ENCODE results near the gene OR6C1. TPM values are rescaled to one million over a fixed set of nuclear protein-coding genes. Genes with fewer than 3 reads are reported as not detected.
"Not testable (repeated sequence)": the region's sequence is repeated elsewhere in the genome, so short reads cannot be mapped to it uniquely, and the experiment has no call there.

OR6C1 gene
- total RNA-seq, 1 donor, result not detected

GRCh38 chr12:55336002-55336401 lies 21.9 kb downstream of the OR6C1 start:
- no peak overlapping the region for H3K4me3 ChIP-seq (ENCODE audit: low read depth, low read length)
- no peak for DNase-seq (ENCODE audit: low read depth)
- TF ChIP-seq, protein P1, sequence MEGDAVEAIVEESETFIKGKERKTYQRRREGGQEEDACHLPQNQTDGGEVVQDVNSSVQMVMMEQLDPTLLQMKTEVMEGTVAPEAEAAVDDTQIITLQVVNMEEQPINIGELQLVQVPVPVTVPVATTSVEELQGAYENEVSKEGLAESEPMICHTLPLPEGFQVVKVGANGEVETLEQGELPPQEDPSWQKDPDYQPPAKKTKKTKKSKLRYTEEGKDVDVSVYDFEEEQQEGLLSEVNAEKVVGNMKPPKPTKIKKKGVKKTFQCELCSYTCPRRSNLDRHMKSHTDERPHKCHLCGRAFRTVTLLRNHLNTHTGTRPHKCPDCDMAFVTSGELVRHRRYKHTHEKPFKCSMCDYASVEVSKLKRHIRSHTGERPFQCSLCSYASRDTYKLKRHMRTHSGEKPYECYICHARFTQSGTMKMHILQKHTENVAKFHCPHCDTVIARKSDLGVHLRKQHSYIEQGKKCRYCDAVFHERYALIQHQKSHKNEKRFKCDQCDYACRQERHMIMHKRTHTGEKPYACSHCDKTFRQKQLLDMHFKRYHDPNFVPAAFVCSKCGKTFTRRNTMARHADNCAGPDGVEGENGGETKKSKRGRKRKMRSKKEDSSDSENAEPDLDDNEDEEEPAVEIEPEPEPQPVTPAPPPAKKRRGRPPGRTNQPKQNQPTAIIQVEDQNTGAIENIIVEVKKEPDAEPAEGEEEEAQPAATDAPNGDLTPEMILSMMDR (IDR thresholded peaks at IDR 0.05; ENCODE audit: insufficient read depth, low read depth, low read length), result no peak

DNA sequence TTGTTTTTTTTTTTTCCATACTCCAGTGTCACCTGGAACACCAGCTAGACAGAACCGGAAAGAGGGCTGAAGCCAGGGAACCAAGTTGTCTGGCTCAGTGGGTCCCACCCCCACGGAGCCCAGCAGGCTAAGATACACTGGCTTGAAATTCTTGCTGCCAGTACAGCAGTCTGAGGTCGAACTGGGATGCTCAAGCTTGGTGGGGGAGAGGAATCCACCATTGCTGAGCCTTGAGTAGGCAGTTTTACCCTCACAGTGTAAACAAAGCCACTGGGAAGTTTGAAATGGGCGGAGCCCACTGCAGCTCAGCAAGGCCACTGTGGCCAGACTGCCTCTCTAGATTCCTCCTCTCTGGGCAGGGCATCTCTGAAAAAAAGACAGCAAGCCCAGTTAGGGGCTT lies 41.2 kb downstream of the OR6C1 start:
- H3K4me3 ChIP-seq (ENCODE audit: low read depth, low read length); DNase-seq (ENCODE audit: low read depth): not testable (repeated sequence)

DNA sequence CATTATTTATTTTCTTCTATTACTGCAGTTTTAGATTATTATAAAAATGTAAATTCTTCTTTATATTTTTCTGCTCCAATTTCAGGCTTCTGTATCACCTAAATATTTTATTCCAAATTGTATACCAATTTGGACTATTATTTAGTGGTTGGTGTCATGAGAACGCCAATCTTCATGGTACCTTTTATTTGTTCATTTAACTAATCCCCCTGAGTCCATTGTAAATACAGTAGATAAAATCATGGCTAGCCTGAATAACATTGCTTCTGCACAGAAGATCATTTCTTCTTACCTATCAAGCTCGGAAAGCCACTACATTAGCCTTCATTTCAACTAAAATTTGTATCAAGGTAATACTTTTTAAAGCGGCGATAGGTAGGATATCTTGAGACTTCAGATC lies 48.5 kb downstream of the OR6C1 start, which contains the start of gene OR6C75:
TSS of gene OR6C75 (plus strand) at position 301 of the 400 bp plus-strand sequence. CDS start 2,136 bp downstream, outside the sequence.
- DNase-seq (ENCODE audit: low read depth), result no peak
- TF ChIP-seq, protein P1 (IDR thresholded peaks at IDR 0.05; ENCODE audit: insufficient read depth, low read depth, low read length), result no peak
- no peak within 1 kb of the TSS for H3K4me3 ChIP-seq (ENCODE audit: low read depth, low read length)

- H3K4me3 ChIP-seq (ENCODE audit: low read depth, low read length), result no peak overlapping the region
- DNase-seq (ENCODE audit: low read depth), result no peak
- TF ChIP-seq, protein P1 (IDR thresholded peaks at IDR 0.05; ENCODE audit: insufficient read depth, low read depth, low read length), result no peak
Measured at GRCh38 chr12:55365086-55365485, 50.9 kb downstream of the OR6C1 start.

Other genes starting within 250 kb of the OR6C1 start
- not detected in 2 replicates for gene OR9K2, start 187.9 kb upstream of the OR6C1 start, total RNA-seq
- not detected in 2 replicates for gene OR10A7, start 93.3 kb upstream of the OR6C1 start, total RNA-seq
- gene OR6C74, start 69.7 kb upstream of the OR6C1 start, total RNA-seq, result not detected in 2 replicates
- gene OR6C6, start 17.8 kb upstream of the OR6C1 start, total RNA-seq, result not detected in 2 replicates
- not detected in 2 replicates for gene OR6C3, start 16.4 kb downstream of the OR6C1 start, total RNA-seq
- gene OR6C75, start 48.6 kb downstream of the OR6C1 start, total RNA-seq, result not detected in 2 replicates
- gene OR6C65, start 86.2 kb downstream of the OR6C1 start, total RNA-seq, result not detected in 2 replicates
- not detected in 2 replicates for gene OR6C76, start 111.9 kb downstream of the OR6C1 start, total RNA-seq
- not detected in 2 replicates for gene OR6C2, start 129.7 kb downstream of the OR6C1 start, total RNA-seq
- not detected in 2 replicates for gene OR6C70, start 155.8 kb downstream of the OR6C1 start, total RNA-seq
- not detected in 2 replicates for gene OR6C68, start 178.0 kb downstream of the OR6C1 start, total RNA-seq
- gene OR6C4, start 235.3 kb downstream of the OR6C1 start, total RNA-seq, result not detected in 2 replicates